CD4-positive, alpha-beta T cell treated with Interleukin-15 for 4 hours (primary cell): Measurements from ENCODE around the gene CCDC85B.
A peak's percentile ranks its signal among the peaks of the same experiment; 100 is the strongest.

Source experiments
- DNase-seq: peaks from one replicate; pipeline ENCODE4 v3.0.0-alpha.2; 2020; ENCODE audit warnings: low spot score

The CCDC85B gene

GRCh38 chr11:65857853-65858680, 32.4 kb upstream of the CCDC85B start, which contains the start of gene CFL1:
TSS of gene CFL1 (minus strand) at chr11:65858180. CDS start at chr11:65858099, 81 bp downstream.
- peak; percentile 97 for DNase-seq

- no peak for DNase-seq
Observed at GRCh38 chr11:65858681-65859087, 31.8 kb upstream of the CCDC85B start.

- DNase-seq, result peak; percentile 97
Observed at GRCh38 chr11:65859095-65859811, 31.2 kb upstream of the CCDC85B start.

GRCh38 chr11:65859812-65860277, 30.6 kb upstream of the CCDC85B start:
- DNase-seq, result no peak

- DNase-seq, result peak; percentile 97
Observed at GRCh38 chr11:65860278-65861164, 30.0 kb upstream of the CCDC85B start, which contains the start of gene MUS81. TSS of gene MUS81 (plus strand) at chr11:65860433. CDS start at chr11:65860754, 321 bp downstream.

GRCh38 chr11:65861165-65861505, 29.3 kb upstream of the CCDC85B start:
- DNase-seq, result no peak

- no peak for DNase-seq
Observed at GRCh38 chr11:65861533-65862183, 28.8 kb upstream of the CCDC85B start.

GRCh38 chr11:65862191-65862735, 28.2 kb upstream of the CCDC85B start:
- DNase-seq, result no peak

- DNase-seq, result no peak
Observed at GRCh38 chr11:65862941-65863888, 27.3 kb upstream of the CCDC85B start.

GRCh38 chr11:65863889-65864705, 26.4 kb upstream of the CCDC85B start:
- no peak for DNase-seq

- DNase-seq, result no peak
Observed at GRCh38 chr11:65864706-65865471, 25.6 kb upstream of the CCDC85B start.

GRCh38 chr11:65865550-65866172, 24.8 kb upstream of the CCDC85B start:
- DNase-seq, result no peak

GRCh38 chr11:65866509-65867283, 23.8 kb upstream of the CCDC85B start:
- DNase-seq, result no peak

GRCh38 chr11:65867284-65868071, 23.0 kb upstream of the CCDC85B start:
- DNase-seq, result no peak

- no peak for DNase-seq
Observed at GRCh38 chr11:65868076-65868667, 22.3 kb upstream of the CCDC85B start.

- DNase-seq, result no peak
Observed at GRCh38 chr11:65868907-65869306, 21.6 kb upstream of the CCDC85B start.
